Skin of body (tissue), 2 donors: ENCODE results near the gene OR10A3. TPM values are rescaled to one million over a fixed set of nuclear protein-coding genes. Genes with fewer than 3 reads are reported as not detected.

Experiments
- DNase-seq: peaks from one replicate; lab custom pipeline; 2025; lab: John Stamatoyannopoulos, UW
- total RNA-seq: library from RNA; depleted of rRNA; stranded (reverse); fragments of >200 nt; gene quantifications from one replicate; pipeline ENCODE4 v1.2.3, GENCODE V29; 2014

The OR10A3 gene
- total RNA-seq, 1 donor from 2014 or later: not detected

DNA sequence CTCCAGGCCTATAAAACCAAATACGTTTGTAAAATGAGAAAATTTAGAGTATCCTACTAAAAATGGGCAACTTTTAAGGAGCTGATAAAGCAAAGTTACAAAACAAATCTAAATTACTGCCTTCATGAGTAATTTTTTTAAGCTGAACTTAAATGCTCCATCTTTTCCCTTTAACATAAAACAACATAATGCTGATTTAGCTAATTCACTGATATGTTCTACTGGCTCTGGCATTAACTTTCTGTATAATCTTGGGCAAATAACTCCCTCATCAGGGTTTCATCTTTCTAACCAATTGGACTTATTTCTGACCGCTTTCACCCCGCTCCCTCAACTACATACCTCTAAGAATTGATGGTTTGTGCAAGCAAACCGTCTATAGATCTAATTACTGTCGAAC lies 362 bp downstream of the OR10A3 start:
- no peak for DNase-seq

DNA sequence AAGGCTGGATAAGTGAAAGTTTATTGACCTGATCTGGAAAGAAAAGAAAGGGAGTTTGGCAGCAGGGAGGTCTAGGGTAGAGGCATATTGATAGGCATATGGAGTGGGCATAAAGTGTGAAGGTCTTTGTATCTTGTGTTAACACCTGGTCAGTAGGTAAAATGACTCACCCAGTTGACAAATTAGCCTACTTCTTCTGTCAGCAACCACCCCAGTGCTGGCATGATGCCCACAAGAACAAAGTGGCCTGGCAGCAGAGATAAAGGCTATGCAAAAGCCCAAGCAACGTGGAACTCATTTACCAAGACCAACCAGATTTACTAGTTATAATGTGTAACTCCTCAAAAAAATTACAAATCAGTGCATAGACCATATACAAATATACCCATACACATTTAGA lies 4.9 kb downstream of the OR10A3 start:
- no peak for DNase-seq

DNA sequence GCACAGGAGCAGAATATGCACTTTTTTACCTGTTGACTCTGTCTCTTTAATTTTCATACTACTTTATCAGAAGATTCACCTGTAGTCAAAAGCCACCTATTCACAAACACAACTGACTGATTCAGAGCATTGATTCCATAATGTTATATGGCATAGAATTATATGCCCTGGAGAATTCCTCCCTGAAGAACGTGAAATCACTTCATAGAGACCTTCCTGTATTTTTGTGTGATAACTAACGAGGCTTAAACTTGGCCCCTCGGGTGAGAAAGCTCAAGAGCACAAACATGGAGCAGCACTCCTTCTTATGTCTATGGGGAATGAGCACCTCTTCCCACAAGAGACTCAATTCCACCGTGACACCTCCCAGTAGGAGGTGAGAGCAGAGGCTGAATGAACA lies 10.3 kb downstream of the OR10A3 start, which contains the start of gene OR10A6:
OR10A6 (minus strand) TSS at position 101 of the 400 bp plus-strand sequence. CDS start 2,606 bp downstream, outside the sequence.
- DNase-seq: no peak

DNA sequence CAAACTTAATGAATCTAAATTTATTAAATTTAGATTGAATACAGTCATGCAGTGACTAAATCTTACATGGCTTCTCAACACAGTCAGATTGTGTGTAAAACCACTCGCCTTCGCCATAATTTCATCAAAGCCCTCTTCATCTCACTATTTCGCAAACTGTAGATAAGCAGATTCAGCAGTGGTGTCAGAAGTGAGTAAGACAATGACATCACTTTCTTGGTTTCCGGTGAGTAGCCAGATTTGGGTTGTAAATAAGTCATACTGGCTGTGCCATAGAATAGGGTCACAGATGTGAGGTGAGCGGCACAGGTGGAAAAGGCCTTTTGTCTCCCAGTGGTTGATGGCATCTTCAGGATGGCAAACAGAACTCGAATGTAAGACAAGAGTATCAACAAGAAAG lies 13.9 kb downstream of the OR10A3 start:
- no peak for DNase-seq

DNA sequence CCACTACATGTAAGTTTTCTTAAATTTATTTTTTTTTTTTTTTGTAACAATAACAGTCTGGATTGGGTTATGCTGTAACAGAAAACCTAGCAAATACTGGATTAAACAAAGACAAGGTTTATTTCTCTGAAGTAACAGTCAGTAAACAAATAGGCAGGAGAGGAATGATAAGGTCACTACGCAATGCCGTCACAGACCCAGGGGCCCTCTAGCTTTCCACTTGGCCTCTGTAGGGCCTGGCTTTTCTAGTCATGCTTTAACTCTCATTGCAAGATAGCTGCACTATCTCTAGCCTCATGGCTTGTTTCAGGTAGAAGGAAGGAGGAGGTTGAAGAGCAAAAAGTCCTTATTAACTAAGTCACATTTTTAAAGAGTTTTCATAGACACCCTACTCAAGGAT lies 17.0 kb downstream of the OR10A3 start:
- DNase-seq: no peak

DNA sequence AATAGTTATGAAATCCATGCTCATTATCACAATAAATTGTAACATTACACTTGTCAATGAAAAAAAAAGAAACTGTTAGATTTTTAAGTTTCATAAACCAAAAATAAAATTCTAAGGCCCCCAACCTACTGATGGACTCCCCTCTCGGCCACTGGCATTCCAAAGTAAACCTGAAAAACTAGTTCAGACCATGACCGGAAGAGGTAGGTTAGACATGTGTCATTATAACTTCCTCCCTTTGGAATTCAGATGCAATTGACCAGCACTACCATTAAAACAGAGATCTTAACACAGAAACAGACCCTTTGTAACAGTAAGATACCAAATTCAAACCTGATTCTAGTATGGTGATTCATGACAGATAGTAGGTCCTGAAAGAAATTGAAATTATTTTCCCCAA lies 23.4 kb downstream of the OR10A3 start:
- no peak for DNase-seq

DNA sequence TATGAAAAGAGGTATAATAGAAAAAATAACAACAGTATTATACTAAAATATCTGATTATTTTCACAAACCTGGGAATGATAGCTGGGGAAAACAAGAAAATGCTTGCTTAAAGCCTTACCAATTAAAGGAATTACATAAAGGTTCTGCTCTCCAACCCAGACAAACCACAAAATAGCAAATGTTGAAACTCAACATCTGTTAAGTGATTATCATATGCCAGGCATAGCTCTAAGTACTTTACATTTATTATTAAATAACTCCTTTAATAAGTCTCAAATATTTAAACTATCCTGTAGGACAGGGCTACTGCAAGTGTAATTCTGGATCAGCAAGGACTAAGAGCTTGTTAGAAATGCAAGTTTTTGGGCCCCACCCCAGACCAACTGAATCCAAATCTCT lies 30.5 kb downstream of the OR10A3 start:
- no peak for DNase-seq

DNA sequence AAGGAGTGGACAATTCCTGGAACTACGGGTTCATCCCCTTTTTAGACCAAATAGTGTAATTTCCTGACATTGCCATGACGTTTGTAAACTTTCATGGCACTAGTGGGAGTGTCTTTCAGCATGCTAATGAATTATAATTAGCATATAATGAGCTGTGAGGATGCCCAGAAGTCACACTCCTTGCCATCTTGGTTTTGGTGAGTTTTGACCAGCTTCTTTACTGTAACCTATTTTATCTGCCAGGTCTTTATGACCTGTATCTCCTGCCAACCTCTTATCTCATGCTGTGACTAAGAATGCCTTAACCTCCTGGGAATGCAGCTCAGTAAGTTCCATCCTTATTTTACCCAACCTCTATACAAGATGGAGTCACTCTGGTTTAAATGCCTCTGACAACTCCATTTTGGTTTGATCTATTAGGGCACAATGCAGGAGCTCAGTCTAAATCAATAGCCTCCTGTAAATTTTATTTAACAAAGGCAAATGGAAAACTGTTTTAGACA lies 31.2 kb downstream of the OR10A3 start:
- no peak for DNase-seq

DNA sequence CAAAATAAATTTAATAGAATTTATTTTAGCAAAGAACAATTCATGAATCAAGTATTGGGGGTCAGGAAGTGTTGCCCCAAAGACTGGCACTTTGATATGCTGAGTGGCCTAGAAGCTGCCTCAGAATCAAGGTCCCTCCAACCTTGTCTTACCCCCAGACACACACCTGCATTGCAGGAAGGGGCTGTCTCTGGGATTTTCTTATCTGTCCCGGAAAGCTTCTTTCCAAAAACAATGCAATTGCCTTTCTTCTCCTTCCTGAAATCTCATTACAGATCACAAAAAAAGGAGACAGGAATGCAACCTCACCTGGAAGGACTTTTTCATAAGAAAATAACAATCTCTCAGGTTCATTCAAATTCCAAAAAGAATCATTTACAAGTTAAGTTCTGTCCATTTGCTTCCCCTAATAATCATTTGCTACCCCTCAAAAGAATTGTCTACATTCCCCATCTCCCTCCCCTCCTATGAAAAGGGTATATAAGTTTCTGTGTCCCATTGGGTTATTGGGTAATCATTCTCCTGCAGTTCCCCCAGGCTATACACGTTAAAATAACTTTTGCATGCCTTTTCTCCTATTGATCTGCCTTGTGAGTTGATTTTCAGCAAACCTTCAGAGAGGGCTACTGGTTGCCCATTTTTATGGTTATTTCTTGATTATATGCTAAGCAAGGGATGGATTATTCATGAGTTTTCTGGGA lies 31.8 kb downstream of the OR10A3 start:
- DNase-seq: no peak

DNA sequence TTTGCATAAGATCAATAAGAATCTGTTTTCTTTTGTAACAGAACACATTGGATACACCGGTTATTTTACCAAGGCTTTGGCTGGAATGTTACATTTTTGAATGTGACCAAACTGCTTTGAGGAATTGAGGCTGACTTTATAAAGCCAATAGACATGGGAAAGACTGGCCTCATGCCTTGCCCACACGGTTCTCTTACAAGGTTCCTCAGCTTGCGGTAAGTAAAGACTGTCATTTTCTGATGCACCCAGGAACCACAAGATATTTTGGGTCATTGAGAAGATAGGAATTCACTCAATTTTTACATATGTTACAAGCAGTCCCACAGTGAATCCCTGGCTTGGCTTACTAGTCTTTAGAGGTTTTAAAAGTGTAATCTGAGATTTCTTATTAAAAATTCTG lies 34.4 kb downstream of the OR10A3 start:
- no peak for DNase-seq

DNA sequence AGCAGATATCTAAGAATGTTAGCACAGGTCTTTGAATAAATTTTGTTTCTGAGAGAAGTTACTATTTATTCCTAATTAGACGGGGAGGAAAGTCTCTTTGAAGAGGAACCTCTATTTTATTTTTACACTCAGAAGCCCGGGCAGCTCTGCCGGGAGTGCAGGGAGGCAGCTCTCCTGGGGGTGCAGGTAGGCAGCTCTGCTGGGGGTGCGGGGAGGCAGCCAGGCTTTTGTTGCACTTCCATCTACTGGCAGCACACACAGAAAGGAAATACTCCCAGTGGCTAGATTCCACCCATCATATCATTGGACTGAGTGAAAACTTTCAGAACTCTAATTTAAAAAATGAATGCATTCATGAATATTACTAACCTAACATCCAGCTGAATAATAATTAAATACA lies 35.0 kb downstream of the OR10A3 start:
- no peak for DNase-seq

DNA sequence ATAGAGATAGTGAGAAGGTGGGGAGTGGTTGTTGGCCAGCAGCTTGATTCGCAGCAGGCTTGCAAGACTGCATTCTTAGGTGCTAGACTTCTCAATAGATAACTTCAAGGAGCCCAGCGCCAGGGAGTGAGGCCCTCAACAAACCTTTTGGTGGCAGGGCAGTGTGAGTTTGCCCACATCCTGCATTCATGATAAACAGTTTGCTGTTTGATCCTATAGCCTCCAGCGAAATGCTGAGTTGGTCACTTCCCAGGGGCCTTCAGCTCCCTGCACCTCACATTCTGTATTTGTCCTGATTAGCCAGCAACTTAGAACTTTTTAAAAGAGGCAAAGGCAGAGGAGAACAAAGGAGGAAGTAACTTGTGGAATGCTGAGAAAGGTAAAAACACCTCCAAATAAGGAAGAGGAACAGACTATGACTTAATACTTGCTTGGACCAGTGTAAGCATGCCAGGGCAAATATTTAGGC lies 35.5 kb downstream of the OR10A3 start:
- DNase-seq: no peak

DNA sequence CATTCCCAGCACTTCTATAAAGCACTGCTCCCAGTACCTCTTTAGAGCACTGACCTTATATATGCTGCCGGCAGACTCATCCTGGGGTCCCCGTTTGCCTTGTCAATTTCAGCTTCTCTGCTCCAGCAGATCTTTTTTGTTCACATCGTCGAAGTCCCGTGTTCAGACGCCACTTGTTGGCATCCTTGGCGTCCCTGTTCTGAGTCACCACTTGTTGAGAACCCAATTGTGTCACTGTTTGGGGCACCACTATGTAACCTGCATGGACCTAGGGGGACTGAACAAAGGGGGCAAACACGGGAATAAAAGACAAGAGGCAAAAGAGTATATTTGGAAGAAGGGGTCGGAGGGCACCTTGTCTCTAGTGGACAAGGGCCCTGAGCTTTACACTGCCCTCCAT lies 36.0 kb downstream of the OR10A3 start:
- no peak for DNase-seq

DNA sequence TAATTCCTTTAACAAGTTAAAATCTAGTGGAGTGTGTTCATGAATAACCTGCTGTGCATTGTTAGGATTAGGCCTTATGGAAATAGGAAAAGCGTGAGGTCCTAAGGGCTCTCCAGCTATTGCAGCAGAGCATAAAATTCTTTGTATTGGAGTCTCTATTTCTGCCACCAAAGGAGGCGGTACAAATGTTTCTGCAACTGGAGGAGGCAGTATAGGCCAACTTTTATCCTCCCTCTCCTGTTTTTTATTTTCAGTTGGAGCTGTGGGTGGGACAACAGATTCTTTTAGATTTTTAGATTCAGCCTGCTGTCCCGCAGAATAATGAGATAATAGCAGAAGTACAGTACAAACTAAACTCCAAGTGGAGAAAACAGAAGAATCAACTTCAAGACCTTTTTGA lies 36.6 kb downstream of the OR10A3 start:
- no peak for DNase-seq

DNA sequence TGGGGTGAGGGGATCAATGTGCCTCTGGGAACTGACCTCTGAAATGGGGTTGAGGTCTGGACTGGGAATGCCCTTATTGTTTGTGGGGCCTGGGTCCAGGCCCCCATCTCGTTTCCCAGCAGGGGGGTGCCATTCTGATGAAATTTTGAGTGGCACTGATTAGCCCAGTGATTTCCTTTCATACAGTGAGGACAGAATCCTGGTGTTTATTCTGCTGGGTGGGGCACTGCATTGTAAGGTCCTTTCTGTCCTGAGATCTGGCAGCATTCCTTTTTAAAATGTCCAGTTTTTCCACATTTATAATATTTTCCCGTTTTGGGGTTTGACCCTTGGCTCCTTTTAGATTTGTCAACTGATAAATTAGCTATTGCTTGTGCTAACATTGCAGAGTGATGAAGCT lies 37.6 kb downstream of the OR10A3 start:
- no peak for DNase-seq

DNA sequence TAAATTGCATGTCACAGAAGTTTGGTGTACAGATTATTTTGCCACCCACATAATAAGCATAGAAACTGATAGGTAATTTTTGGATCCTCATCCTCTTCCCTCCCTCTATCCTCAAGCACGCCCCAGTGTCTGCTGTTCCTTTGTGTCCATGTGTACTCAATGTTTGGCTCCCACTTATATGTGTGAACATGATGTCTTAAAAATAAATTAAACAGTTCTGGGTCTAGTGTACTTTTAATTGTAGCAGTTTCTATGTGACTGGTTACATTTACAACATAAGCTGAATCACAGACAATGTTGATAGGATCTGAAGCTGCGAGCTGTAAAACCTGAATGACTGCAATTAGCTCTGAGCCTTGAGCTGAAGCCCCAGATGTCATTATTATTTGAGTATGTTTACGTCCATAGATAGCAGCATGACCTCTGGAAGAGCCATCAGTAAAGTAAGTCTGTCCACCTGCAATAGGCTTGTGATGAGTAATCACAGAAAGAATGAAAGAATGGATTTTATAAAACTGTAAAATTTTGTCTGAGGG lies 40.1 kb downstream of the OR10A3 start:
- no peak for DNase-seq

DNA sequence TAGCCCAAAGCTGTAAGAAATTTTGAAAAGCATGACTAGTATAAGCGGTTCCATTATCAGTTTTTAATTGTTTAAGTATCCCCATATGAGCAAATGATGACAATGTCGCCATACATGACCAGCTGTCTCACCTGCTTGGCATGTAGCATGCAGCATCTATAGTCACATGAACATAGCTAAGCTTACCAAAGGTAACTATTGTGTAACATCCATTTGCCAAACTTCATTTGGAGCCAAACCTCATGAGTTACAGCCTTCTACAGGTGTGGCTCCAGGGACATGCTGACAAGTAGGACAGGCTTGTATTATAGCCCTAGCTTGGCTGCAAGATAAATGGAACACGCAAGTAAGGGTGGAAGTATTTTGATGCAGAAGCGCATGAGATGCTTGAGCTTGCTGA lies 40.8 kb downstream of the OR10A3 start:
- DNase-seq: no peak

DNA sequence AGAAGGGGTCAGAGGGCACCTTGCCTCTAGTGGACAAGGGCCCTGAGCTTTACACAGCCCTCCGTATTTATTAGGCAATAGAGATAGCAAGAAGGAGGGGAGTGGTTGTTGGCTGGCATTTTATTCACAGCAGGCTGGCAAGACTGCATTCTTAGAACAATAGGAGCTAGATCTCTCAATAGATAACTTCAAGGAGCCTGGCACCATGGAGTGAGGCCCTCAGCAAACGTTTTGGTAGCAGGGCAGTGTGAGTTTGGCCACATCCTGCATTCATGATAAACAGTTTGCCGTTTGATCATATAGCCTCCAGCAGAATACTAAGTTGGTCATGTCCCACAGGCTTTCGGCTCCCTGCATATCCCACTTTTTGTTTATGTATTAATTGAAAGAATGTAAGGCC lies 42.1 kb downstream of the OR10A3 start:
- no peak for DNase-seq

DNA sequence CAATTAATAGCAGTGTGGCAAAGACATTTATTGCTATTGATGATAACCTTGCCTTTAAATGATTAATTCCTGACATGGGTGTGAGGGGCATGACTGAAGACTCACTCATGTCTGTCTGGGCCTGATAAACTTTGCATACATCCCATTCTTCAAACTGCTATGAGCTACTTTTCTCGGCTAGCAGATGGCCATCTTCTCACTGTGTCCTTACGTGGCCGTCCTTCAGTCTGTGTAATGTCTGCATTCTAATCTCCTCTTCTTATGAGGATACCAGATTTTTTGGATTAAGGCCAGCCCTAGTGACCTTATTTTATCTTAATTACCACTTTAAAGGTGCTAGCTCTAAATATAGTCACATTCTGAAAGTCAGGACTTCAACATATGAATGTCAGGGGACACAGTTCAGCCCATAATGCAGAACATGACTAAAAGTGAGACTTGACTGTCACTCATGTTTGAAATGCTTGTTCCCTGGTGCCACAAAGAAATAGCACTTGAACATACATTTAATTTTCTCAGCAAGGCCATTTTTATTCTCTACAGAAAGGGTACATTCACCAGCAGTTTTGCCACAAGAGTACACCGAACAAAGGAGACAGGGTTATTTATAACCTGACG lies 42.7 kb downstream of the OR10A3 start:
- DNase-seq: no peak

DNA sequence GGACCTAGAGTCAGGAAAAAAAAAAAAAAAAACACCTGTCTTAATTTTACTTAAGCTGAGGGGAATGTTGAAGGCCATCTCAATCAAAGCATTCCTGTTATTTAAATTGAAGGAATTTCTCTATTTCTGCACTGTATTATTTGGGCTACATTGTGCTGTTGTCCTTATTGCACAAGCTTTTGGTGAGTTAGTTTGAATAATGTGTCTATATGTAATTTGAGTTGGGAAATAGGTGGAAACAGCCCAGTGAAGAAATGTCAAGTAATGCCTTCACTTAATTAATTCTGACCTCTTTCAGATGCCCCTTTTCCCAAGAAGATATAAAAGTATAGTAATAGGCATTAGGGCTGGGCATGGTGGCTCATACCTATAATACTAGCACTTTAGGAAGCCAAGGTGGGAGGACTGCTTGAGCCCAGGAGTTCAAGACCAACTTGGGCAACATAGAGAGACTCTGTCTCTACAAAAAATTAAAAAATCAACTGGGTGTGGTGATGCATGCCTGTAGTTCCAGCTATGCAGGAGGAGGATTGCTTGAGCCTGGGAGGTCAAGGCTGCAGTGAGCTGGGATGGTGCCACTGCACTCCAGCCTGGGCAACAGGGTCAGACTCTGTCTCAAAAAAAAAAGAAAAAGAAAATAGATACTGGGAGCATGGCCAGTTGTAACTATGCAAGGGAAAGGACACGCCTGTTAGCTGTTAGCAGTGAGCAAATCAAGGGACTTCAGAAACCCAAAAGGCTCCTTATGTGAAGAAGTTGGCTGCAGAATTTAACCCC lies 45.3 kb downstream of the OR10A3 start:
- no peak for DNase-seq

DNA sequence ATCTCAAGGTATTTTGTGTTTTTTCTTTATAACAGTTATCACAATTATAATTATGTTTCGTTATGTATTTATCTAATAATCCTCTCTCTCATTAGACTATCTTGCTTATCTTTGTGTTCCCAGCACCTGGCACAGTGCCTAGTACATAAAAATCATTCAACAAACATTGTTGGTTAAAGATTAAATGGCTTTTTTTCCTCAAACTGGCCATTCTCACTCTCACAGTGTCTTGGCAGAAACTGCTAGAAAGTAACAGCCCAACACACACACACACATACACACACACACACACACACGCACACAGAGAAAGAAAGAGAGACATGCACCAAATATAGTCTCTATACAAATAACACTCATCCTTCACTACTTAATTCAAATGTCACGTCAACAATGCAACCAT lies 47.3 kb downstream of the OR10A3 start:
- DNase-seq: no peak

DNA sequence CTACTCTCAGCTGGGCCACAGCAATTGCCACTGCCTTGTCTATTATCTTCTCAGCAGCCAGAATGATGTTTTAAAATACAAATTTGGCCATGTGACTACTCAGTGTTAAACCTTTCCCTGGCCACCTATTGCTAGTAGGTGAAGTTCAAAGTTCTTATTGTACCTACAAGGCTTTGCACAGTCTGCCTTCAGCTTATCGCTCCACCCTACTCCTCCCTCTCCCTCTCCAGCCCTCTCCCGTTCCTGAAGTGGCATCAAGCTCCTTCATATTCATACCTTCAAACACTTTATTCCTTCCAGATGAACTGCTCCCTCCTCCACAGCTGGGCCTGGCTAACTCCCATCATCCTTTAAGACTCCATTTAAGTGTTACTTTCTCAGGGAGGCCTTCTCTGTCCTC lies 47.7 kb downstream of the OR10A3 start:
- DNase-seq: no peak
